ENCODE results near the gene SHC1. TPM values are rescaled to one million over a fixed set of nuclear protein-coding genes. Genes with fewer than 3 reads are reported as not detected.
A peak's percentile ranks its signal among the peaks of the same experiment; 100 is the strongest.

The SHC1 gene
- polyA plus RNA-seq, 1 of the 3 experiments (the other 2 are of a cell fraction) = 338 TPM

DNA sequence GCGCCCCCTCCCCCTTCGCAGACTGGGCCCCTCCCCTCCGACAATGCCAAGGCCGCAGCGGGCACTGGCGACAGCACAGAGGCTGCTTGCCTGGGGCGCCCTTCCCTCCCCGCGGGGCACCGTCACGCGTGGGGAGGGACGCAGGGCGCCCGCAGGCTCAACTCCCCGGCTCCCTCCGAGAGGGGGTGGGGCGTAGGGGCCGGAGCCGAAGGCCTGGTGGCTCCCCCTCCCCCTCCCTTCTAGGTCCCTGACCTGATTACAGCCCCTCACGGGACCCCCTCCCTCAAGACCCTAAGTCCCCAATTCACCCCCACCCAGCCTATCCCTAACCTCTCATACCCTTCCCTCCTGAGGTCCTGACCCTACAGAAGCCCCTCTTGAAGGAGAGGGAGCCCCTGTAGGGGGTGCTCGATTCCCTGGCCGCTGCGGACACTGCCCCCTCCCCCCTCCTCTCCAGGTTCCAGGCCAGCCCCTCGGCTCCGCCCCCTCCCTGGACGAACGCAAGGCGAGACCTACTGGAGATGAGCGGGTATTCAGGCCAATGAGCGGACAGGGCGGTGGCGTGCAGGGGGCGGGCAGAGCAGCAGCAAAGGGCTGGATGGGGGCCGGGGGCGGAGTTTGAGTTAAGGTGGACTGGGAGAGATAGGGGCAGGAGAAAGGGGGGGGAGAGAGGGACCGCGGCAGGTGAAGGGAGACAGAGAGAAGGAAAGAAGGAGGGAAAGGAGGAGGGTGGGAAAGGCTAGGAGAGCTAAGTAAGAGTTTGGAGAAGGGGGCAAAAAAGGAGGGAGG lies 31.3 kb upstream of the SHC1 start (continued):
- TF ChIP-seq, protein P1, sequence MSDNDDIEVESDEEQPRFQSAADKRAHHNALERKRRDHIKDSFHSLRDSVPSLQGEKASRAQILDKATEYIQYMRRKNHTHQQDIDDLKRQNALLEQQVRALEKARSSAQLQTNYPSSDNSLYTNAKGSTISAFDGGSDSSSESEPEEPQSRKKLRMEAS (IDR thresholded peaks at IDR 0.05; ENCODE audit: low read depth) = peak; percentile 4; the same call in 1 of the 2 replicates
- no peak for TF ChIP-seq GATA2 (CRISPR knock-in tag; IDR thresholded peaks at IDR 0.05)
- TF ChIP-seq, protein P2, sequence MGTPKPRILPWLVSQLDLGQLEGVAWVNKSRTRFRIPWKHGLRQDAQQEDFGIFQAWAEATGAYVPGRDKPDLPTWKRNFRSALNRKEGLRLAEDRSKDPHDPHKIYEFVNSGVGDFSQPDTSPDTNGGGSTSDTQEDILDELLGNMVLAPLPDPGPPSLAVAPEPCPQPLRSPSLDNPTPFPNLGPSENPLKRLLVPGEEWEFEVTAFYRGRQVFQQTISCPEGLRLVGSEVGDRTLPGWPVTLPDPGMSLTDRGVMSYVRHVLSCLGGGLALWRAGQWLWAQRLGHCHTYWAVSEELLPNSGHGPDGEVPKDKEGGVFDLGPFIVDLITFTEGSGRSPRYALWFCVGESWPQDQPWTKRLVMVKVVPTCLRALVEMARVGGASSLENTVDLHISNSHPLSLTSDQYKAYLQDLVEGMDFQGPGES (IDR thresholded peaks at IDR 0.05; ENCODE audit: low read depth, low read length) = peak; percentile 63

DNA sequence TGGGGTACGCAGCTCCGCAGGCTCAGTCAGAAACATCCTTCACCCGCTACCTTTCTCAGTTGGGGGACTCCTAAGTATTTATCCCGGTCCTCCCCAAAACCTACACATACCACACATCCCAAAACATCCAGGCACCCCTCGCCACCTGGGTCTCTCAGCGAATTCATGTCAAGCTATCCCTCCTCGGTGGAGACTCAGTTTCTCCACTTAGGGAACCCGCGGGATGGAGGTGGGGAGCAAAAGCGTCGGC lies 30.8 kb upstream of the SHC1 start:
- Histone ChIP-seq H3K27me3 (ENCODE audit: insufficient read depth) (no peaks in the 10 kb centered on the region), H3K4me1 (ENCODE audit: control insufficient read depth in 1 of 2, insufficient read depth in 2 of 2, low read depth in 1 of 2, low read length in 1 of 2) (peaks cover 19 to 33% of the 10 kb centered on the region in 2 experiments), H3K9me3 (no peaks in the 10 kb centered on the region), H3K27ac (ENCODE audit: low read depth in 2 of 2, low read length in 1 of 2) (peak overlapping the region; percentile 92 to 94), H3K36me3 (replicated peaks in 1 of 2; ENCODE audit: control insufficient read depth in 1 of 2, insufficient read depth in 2 of 2, low read length in 1 of 2) (peaks cover 0 to 5% of the 10 kb centered on the region in 2 experiments), H3K4me2 (peak overlapping the region; percentile 96), H2AFZ (ENCODE audit: low read depth) (no peak overlapping the region; the same call in 1 of the 2 replicates), H3K4me3 (ENCODE audit: low read depth in 2 of 2, low read length in 1 of 2) (peak overlapping the region; percentile 57 to 71), H3F3A (replicated peaks; ENCODE audit: insufficient read depth) (peaks cover 27% of the 10 kb centered on the region), H3K9ac (peak overlapping the region; percentile 76), H3K9me2 (no peaks in the 10 kb centered on the region), H3K79me2 (ENCODE audit: insufficient read depth) (peaks cover 32% of the 10 kb centered on the region), H4K20me1 (ENCODE audit: insufficient read depth) (no peaks in the 10 kb centered on the region)
- WGBS (ENCODE audit: low lambda C conversion rate) = 0% methylated on average over 8 of the region's 11 CpGs
- TF ChIP-seq RCOR1 (IDR thresholded peaks at IDR 0.05; ENCODE audit: low read length) = no peak
- TF ChIP-seq MXI1 (IDR thresholded peaks at IDR 0.05; ENCODE audit: low read depth, low read length) = no peak
- no peak for TF ChIP-seq EZH2phosphoT487 (IDR thresholded peaks at IDR 0.05; ENCODE audit: borderline replicate concordance, low read depth)
- no peak for TF ChIP-seq ELF1 (IDR thresholded peaks at IDR 0.05)
- no peak for TF ChIP-seq FOXM1 (IDR thresholded peaks at IDR 0.05; ENCODE audit: low read depth)
- TF ChIP-seq, protein P3, sequence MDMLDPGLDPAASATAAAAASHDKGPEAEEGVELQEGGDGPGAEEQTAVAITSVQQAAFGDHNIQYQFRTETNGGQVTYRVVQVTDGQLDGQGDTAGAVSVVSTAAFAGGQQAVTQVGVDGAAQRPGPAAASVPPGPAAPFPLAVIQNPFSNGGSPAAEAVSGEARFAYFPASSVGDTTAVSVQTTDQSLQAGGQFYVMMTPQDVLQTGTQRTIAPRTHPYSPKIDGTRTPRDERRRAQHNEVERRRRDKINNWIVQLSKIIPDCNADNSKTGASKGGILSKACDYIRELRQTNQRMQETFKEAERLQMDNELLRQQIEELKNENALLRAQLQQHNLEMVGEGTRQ (IDR thresholded peaks at IDR 0.05; ENCODE audit: borderline replicate concordance, low read depth, low read length) = no peak
- CTCF ChIA-PET = interaction anchor here (0.8 to 14.0 kb wide), 14 partner anchors 14 to 171 kb away, joined by 3 to 640 read pairs (median 4); partner anchors contain the start of genes ADAM15, CKS1B, DCST1 and DCST2
- no peak for DNase-seq
- POLR2A ChIA-PET = interaction anchor here (0.9 to 1.2 kb wide), 3 partner anchors 17 to 40 kb away, joined by 3 to 8 read pairs (median 5); partner anchors contain the start of genes PYGO2 and SHC1

DNA sequence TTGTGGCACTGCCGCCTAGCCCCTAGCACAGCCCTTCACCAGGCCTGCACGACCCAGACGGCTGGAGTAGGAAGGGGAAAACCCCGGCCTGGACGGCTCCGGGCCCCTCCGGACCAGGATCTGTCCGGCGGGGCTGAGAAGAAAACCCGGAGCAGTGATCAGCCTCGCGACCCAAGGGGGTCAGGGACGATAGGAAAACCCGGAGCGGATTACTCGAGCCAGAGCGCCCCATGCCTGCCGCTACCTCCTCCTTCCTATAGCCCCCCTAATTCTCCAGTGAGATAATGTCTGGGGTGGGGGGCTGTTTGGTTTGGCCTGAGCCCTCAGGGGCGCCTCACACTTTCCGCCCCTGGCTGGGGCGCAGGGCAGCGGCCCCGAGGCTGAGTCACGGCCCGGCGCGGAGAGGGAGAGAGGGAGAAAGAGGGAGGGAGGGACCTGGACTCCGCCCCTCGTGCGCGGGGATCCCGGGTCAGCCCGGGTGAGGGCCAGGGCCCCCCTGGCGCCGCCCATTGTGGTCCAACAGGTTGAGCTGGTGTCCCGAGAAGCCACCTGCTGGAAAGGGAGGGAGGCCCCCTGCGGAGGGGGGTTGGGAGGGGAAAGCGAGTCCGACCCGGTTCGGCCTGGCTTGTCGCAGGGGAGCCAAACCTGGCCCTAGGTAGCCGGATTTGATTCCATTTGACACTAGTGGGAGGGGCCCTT lies 30.3 kb upstream of the SHC1 start:
- Histone ChIP-seq H3K27ac (ENCODE audit: low read depth in 2 of 2, low read length in 1 of 2) (peak overlapping the region; percentile 92 to 94), H3K4me1 (ENCODE audit: control insufficient read depth in 1 of 2, insufficient read depth in 2 of 2, low read depth in 1 of 2, low read length in 1 of 2) (peaks cover 19 to 31% of the 10 kb centered on the region in 2 experiments), H3K27me3 (ENCODE audit: insufficient read depth) (no peaks in the 10 kb centered on the region), H3K9me2 (no peaks in the 10 kb centered on the region), H3K4me2 (peak overlapping the region; percentile 96), H3K36me3 (replicated peaks in 1 of 2; ENCODE audit: control insufficient read depth in 1 of 2, insufficient read depth in 2 of 2, low read length in 1 of 2) (peaks cover 0 to under 1% of the 10 kb centered on the region in 2 experiments), H3F3A (replicated peaks; ENCODE audit: insufficient read depth) (peaks cover 30% of the 10 kb centered on the region), H3K4me3 (ENCODE audit: low read depth in 2 of 2, low read length in 1 of 2) (peak overlapping the region; percentile 57 to 71), H3K9me3 (no peaks in the 10 kb centered on the region), H3K79me2 (ENCODE audit: insufficient read depth) (peaks cover 32% of the 10 kb centered on the region), H4K20me1 (ENCODE audit: insufficient read depth) (no peaks in the 10 kb centered on the region), H2AFZ (ENCODE audit: low read depth) (no peak overlapping the region; the same call in 1 of the 2 replicates), H3K9ac (peak overlapping the region; percentile 76)
- 2% methylated on average over 20 of the region's 43 CpGs for WGBS (ENCODE audit: low lambda C conversion rate)
- peak; percentile 94 for DNase-seq
- ChIA-PET POLR2A (interaction anchor here (0.9 to 3.0 kb wide), 4 partner anchors 17 to 40 kb away, joined by 3 to 18 read pairs (median 6); partner anchors contain the start of genes PYGO2 and SHC1), CTCF (interaction anchor here (0.8 to 14.0 kb wide), 20 partner anchors 14 to 172 kb away, joined by 3 to 640 read pairs (median 6); partner anchors contain the start of genes ADAM15, CKS1B, DCST1 and DCST2)
- TF ChIP-seq POLR2AphosphoS5 (IDR thresholded peaks at IDR 0.05; ENCODE audit: low read depth, low read length) = peak; percentile 74
- TF ChIP-seq, protein P4, sequence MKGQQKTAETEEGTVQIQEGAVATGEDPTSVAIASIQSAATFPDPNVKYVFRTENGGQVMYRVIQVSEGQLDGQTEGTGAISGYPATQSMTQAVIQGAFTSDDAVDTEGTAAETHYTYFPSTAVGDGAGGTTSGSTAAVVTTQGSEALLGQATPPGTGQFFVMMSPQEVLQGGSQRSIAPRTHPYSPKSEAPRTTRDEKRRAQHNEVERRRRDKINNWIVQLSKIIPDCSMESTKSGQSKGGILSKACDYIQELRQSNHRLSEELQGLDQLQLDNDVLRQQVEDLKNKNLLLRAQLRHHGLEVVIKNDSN (IDR thresholded peaks at IDR 0.05; ENCODE audit: borderline replicate concordance, low read depth) = no peak
- TF ChIP-seq, protein P5, sequence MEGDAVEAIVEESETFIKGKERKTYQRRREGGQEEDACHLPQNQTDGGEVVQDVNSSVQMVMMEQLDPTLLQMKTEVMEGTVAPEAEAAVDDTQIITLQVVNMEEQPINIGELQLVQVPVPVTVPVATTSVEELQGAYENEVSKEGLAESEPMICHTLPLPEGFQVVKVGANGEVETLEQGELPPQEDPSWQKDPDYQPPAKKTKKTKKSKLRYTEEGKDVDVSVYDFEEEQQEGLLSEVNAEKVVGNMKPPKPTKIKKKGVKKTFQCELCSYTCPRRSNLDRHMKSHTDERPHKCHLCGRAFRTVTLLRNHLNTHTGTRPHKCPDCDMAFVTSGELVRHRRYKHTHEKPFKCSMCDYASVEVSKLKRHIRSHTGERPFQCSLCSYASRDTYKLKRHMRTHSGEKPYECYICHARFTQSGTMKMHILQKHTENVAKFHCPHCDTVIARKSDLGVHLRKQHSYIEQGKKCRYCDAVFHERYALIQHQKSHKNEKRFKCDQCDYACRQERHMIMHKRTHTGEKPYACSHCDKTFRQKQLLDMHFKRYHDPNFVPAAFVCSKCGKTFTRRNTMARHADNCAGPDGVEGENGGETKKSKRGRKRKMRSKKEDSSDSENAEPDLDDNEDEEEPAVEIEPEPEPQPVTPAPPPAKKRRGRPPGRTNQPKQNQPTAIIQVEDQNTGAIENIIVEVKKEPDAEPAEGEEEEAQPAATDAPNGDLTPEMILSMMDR (IDR thresholded peaks at IDR 0.05) = no peak; the same call in 1 of the 2 replicates
- TF ChIP-seq GABPA (IDR thresholded peaks at IDR 0.05; ENCODE audit: low read depth) = no peak; the same call in 1 of the 2 replicates
- TF ChIP-seq YY1 (IDR thresholded peaks at IDR 0.05; ENCODE audit: low read depth) = peak; percentile 68
- TF ChIP-seq RXRA (IDR thresholded peaks at IDR 0.05; ENCODE audit: borderline replicate concordance, low read depth) = peak; percentile 24; the same call in 1 of the 2 replicates
- no peak for TF ChIP-seq GATA2 (CRISPR knock-in tag; IDR thresholded peaks at IDR 0.05)
- TF ChIP-seq SIN3A (IDR thresholded peaks at IDR 0.05; ENCODE audit: borderline replicate concordance, low read depth, low read length) = peak; percentile 68; the same call in 1 of the 2 replicates
- peak; percentile 64 for TF ChIP-seq CHD2 (IDR thresholded peaks at IDR 0.05; ENCODE audit: low read length, partially characterized antibody)
- peak; percentile 58; the same call in 1 of the 2 replicates for TF ChIP-seq ELF1 (IDR thresholded peaks at IDR 0.05)

Data from SK-N-SH (cell line).